Neural progenitor cell (in vitro differentiated cells): Measurements from ENCODE around the gene IFITM10. TPM values are rescaled to one million over a fixed set of nuclear protein-coding genes. Genes with fewer than 3 reads are reported as not detected.

Source experiments
- DNase-seq: peaks from one replicate; pipeline ENCODE4 v3.0.0-alpha.2; 2016; ENCODE audit warnings: low spot score
- H2AFZ ChIP-seq: fragments of 200-600 bp; sonication (generic); replicated peaks from 2 replicates; pipeline ENCODE4 v1.6.1; 2016; ENCODE audit warnings: antibody characterized with exemption
- H3F3A ChIP-seq: fragments of 200-600 bp; sonication (generic); 2 replicates; pipeline ENCODE4 v1.6.1; 2016; ENCODE audit warnings: antibody characterized with exemption, low read depth
- H3K27ac ChIP-seq: fragments of 200-600 bp; sonication (generic); 2 replicates; pipeline ENCODE4 v1.5.1; 2016; ENCODE audit warnings: mild to moderate bottlenecking
- H3K27me3 ChIP-seq: fragments of 200-600 bp; sonication (generic); 2 replicates; pipeline ENCODE4 v1.6.1; 2016; ENCODE audit warnings: mild to moderate bottlenecking, moderate library complexity
- H3K36me3 ChIP-seq: fragments of 200-600 bp; sonication (generic); 2 replicates; pipeline ENCODE4 v1.5.1; 2016
- H3K4me1 ChIP-seq: fragments of 200-600 bp; sonication (generic); 2 replicates; pipeline ENCODE4 v1.6.1; 2016; ENCODE audit warnings: mixed run types
- H3K4me2 ChIP-seq: fragments of 200-600 bp; sonication (generic); 2 replicates; pipeline ENCODE4 v1.6.1; 2016
- H3K4me3 ChIP-seq: fragments of 200-600 bp; sonication (generic); 2 replicates; pipeline ENCODE4 v1.5.1; 2016
- H3K79me2 ChIP-seq: fragments of 200-600 bp; sonication (generic); 2 replicates; pipeline ENCODE4 v1.6.1; 2016; ENCODE audit warnings: low read depth
- H3K9ac ChIP-seq: fragments of 200-600 bp; sonication (generic); 2 replicates; pipeline ENCODE4 v1.6.1; 2016
- H3K9me3 ChIP-seq: fragments of 200-600 bp; sonication (generic); 2 replicates; pipeline ENCODE4 v1.5.1; 2016; ENCODE audit warnings: low read depth
- H4K20me1 ChIP-seq: fragments of 200-600 bp; sonication (generic); 2 replicates; pipeline ENCODE4 v1.6.1; 2016; ENCODE audit warnings: low read depth
- H3K27ac Mint-ChIP-seq: 3 replicates; pipeline ENCODE4 v1.8.0; 2021; ENCODE audit warnings: mixed read lengths
- H3K27me3 Mint-ChIP-seq: 2 replicates; pipeline ENCODE4 v1.8.0; 2022; ENCODE audit warnings: low read depth, mild to moderate bottlenecking, inconsistent platforms, moderate library complexity, mixed read lengths; ENCODE audit not compliant: insufficient read depth
- H3K36me3 Mint-ChIP-seq: 3 replicates; pipeline ENCODE4 v1.8.0; 2021; ENCODE audit warnings: mixed read lengths
- H3K4me1 Mint-ChIP-seq: 3 replicates; pipeline ENCODE4 v1.8.0; 2021; ENCODE audit warnings: mixed read lengths
- H3K4me3 Mint-ChIP-seq: 3 replicates; pipeline ENCODE4 v1.8.0; 2021; ENCODE audit warnings: mild to moderate bottlenecking, moderate library complexity, mixed read lengths
- H3K9me3 Mint-ChIP-seq: 3 replicates; pipeline ENCODE4 v1.8.0; 2020; ENCODE audit warnings: mixed read lengths
- EZH2 ChIP-seq: fragments of 200-600 bp; sonication (generic); IDR thresholded peaks from 2 replicates; pipeline ENCODE4 v1.6.1; 2017; ENCODE audit warnings: antibody characterized with exemption, mild to moderate bottlenecking, moderate library complexity
- EZH2phosphoT487 ChIP-seq: fragments of 200-600 bp; sonication (generic); IDR thresholded peaks from 2 replicates; pipeline ENCODE4 v1.6.1; 2017; ENCODE audit warnings: antibody characterized with exemption
- total RNA-seq: library from RNA; depleted of rRNA; stranded (reverse); fragments of >200 nt; gene quantifications from 2 replicates; pipeline ENCODE4 v1.2.3, GENCODE V29; 2015; ENCODE audit warnings: low replicate concordance
- TF ChIP-seq, protein P1 (sequence below): fragments of 200-600 bp; sonication (generic); IDR thresholded peaks from 2 replicates; pipeline ENCODE4 v1.5.1; 2017; ENCODE audit warnings: antibody characterized with exemption, mild to moderate bottlenecking

Gene IFITM10
- total RNA-seq, 1 donor from 2014 or later, result not detected

DNA sequence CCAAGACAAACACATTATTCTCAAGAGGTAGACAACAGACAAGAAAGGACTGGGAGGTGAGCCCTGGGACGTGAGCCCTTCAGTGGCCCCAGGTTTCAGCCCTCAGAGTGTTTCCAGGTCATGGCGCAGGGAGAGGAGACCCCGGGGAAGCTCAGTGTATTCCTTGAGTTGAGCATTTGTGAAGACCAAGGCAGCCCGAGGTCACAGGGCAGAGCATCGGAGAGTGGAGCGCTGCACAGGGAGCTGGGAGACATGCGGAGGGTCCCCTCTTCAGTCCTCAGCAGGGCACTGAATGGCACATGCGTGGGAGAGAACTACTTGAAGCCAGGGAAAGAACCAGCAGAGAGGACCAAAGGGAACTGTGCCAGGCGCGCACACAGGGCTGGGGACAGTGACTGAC, 41.7 kb downstream of the IFITM10 start:
- Histone ChIP-seq H3K79me2 (no peaks in the 10 kb centered on the region), H3K4me3 (no peak overlapping the region), H3F3A (no peaks in the 10 kb centered on the region), H3K4me2 (no peak overlapping the region), H3K27me3 (peaks cover 15% of the 10 kb centered on the region), H3K9ac (no peak overlapping the region), H3K9me3 (no peaks in the 10 kb centered on the region), H4K20me1 (no peaks in the 10 kb centered on the region), H2AFZ (no peak overlapping the region), H3K36me3 (no peaks in the 10 kb centered on the region), H3K27ac (no peak overlapping the region), H3K4me1 (no peaks in the 10 kb centered on the region)
- TF ChIP-seq, protein P1, sequence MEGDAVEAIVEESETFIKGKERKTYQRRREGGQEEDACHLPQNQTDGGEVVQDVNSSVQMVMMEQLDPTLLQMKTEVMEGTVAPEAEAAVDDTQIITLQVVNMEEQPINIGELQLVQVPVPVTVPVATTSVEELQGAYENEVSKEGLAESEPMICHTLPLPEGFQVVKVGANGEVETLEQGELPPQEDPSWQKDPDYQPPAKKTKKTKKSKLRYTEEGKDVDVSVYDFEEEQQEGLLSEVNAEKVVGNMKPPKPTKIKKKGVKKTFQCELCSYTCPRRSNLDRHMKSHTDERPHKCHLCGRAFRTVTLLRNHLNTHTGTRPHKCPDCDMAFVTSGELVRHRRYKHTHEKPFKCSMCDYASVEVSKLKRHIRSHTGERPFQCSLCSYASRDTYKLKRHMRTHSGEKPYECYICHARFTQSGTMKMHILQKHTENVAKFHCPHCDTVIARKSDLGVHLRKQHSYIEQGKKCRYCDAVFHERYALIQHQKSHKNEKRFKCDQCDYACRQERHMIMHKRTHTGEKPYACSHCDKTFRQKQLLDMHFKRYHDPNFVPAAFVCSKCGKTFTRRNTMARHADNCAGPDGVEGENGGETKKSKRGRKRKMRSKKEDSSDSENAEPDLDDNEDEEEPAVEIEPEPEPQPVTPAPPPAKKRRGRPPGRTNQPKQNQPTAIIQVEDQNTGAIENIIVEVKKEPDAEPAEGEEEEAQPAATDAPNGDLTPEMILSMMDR, result no peak
- no peaks in the 10 kb centered on the region for H3K36me3 Mint-ChIP-seq
- no peaks in the 10 kb centered on the region for H3K4me1 Mint-ChIP-seq
- H3K4me3 Mint-ChIP-seq, result no peak overlapping the region
- H3K27ac Mint-ChIP-seq, result no peak overlapping the region
- DNase-seq, result no peak
- H3K27me3 Mint-ChIP-seq, result peaks cover 9% of the 10 kb centered on the region
- no peaks in the 10 kb centered on the region for H3K9me3 Mint-ChIP-seq

- Mint-ChIP-seq H3K9me3 (no peaks in the 10 kb centered on the region), H3K27me3 (peaks cover 9% of the 10 kb centered on the region), H3K27ac (no peak overlapping the region), H3K36me3 (no peaks in the 10 kb centered on the region), H3K4me3 (no peak overlapping the region), H3K4me1 (no peaks in the 10 kb centered on the region)
- TF ChIP-seq, protein P1, result no peak
- no peak for TF ChIP-seq EZH2phosphoT487
- no peak for TF ChIP-seq EZH2
- H3K27ac ChIP-seq, result no peak overlapping the region
- H3K36me3 ChIP-seq, result no peaks in the 10 kb centered on the region
- H4K20me1 ChIP-seq, result no peaks in the 10 kb centered on the region
- H3K4me1 ChIP-seq, result no peaks in the 10 kb centered on the region
- H3K4me2 ChIP-seq, result no peak overlapping the region
- H2AFZ ChIP-seq, result no peak overlapping the region
- H3K4me3 ChIP-seq, result no peak overlapping the region
- peaks cover 15% of the 10 kb centered on the region for H3K27me3 ChIP-seq
- H3F3A ChIP-seq, result no peaks in the 10 kb centered on the region
- H3K9ac ChIP-seq, result no peak overlapping the region
- no peak for DNase-seq
- H3K79me2 ChIP-seq, result no peaks in the 10 kb centered on the region
- H3K9me3 ChIP-seq, result no peaks in the 10 kb centered on the region
These were observed 42.6 kb downstream of the IFITM10 start for GRCh38 chr11:1707751-1708150.

GRCh38 chr11:1706634-1707400, 43.6 kb downstream of the IFITM10 start:
- no peak overlapping the region for H3K4me3 Mint-ChIP-seq
- H3K4me2 ChIP-seq, result no peak overlapping the region
- peaks cover 5% of the 10 kb centered on the region for H3K9me3 Mint-ChIP-seq
- H3K4me1 Mint-ChIP-seq, result no peaks in the 10 kb centered on the region
- H3K27ac Mint-ChIP-seq, result no peak overlapping the region
- peak; percentile 19 for DNase-seq
- H2AFZ ChIP-seq, result no peak overlapping the region
- H4K20me1 ChIP-seq, result no peaks in the 10 kb centered on the region
- H3K27me3 ChIP-seq, result peaks cover 15% of the 10 kb centered on the region
- no peak for TF ChIP-seq EZH2phosphoT487
- TF ChIP-seq EZH2, result no peak
- TF ChIP-seq, protein P1, result peak; percentile 25
- peaks cover 13% of the 10 kb centered on the region for H3K27me3 Mint-ChIP-seq
- H3K36me3 ChIP-seq, result no peaks in the 10 kb centered on the region
- H3K4me1 ChIP-seq, result no peaks in the 10 kb centered on the region
- H3K79me2 ChIP-seq, result no peaks in the 10 kb centered on the region
- H3K27ac ChIP-seq, result no peak overlapping the region
- no peak overlapping the region for H3K4me3 ChIP-seq
- no peak overlapping the region for H3K9ac ChIP-seq
- H3K9me3 ChIP-seq, result no peaks in the 10 kb centered on the region
- H3F3A ChIP-seq, result no peaks in the 10 kb centered on the region
- no peaks in the 10 kb centered on the region for H3K36me3 Mint-ChIP-seq
